Neural cell (in vitro differentiated cells): Measurements from ENCODE around the gene MRPL53. TPM values are rescaled to one million over a fixed set of nuclear protein-coding genes. Genes with fewer than 3 reads are reported as not detected.

Source experiments
- H2AFZ ChIP-seq: fragments of 200-600, 300-800 bp; sonication (generic), shearing (Covaris generic); 2 replicates; pipeline ENCODE4 v1.6.0; 2014; ENCODE audit warnings: low read depth, mild to moderate bottlenecking, antibody characterized with exemption, low read length, moderate library complexity
- H3F3A ChIP-seq: fragments of 200-600 bp; shearing (Covaris generic); 2 replicates; pipeline ENCODE4 v1.6.1; 2016; ENCODE audit warnings: mild to moderate bottlenecking, moderate library complexity, mixed read lengths, antibody characterized with exemption, low read length; ENCODE audit not compliant: insufficient read depth, poor library complexity, severe bottlenecking
- H3K27ac ChIP-seq: fragments of 200-600, 300-800 bp; sonication (generic), shearing (Covaris generic); 2 replicates; pipeline ENCODE4 v1.5.1; 2014; ENCODE audit warnings: mild to moderate bottlenecking, low read length, moderate library complexity
- H3K27me3 ChIP-seq: fragments of 300-800, 200-600 bp; sonication (generic), shearing (Covaris generic); 2 replicates; pipeline ENCODE4 v1.6.0; 2014; ENCODE audit warnings: mild to moderate bottlenecking, low read depth, low read length, moderate library complexity; ENCODE audit not compliant: insufficient read depth
- H3K36me3 ChIP-seq: fragments of 300-800, 200-600 bp; sonication (generic), shearing (Covaris generic); 2 replicates; pipeline ENCODE4 v1.5.1; 2014; ENCODE audit warnings: mild to moderate bottlenecking, antibody characterized with exemption, low read length, moderate library complexity; ENCODE audit not compliant: insufficient read depth
- H3K4me2 ChIP-seq: fragments of 300-800, 200-600 bp; sonication (generic), shearing (Covaris generic); 2 replicates; pipeline ENCODE4 v1.6.0; 2014; ENCODE audit warnings: mild to moderate bottlenecking, low read length
- H3K4me3 ChIP-seq: fragments of 300-800, 200-600 bp; sonication (generic), shearing (Covaris generic); 2 replicates; pipeline ENCODE4 v1.5.1; 2014; ENCODE audit warnings: mild to moderate bottlenecking, low read length, moderate library complexity
- H3K79me2 ChIP-seq: fragments of 200-600 bp; shearing (Covaris generic); replicated peaks from 2 replicates; pipeline ENCODE4 v1.6.0; 2014; ENCODE audit warnings: mild to moderate bottlenecking, low read length, moderate library complexity; ENCODE audit not compliant: insufficient read depth
- H3K9ac ChIP-seq: fragments of 300-800, 200-600 bp; sonication (generic), shearing (Covaris generic); 2 replicates; pipeline ENCODE4 v1.6.1; 2016; ENCODE audit warnings: mild to moderate bottlenecking, low read length, mixed read lengths
- H3K9me2 ChIP-seq: fragments of 200-600 bp; shearing (Covaris generic); 2 replicates; pipeline ENCODE4 v1.6.1; 2016; ENCODE audit warnings: mild to moderate bottlenecking, low read length, mixed read lengths; ENCODE audit not compliant: insufficient read depth
- H3K9me3 ChIP-seq: fragments of 200-600, 300-800 bp; sonication (generic), shearing (Covaris generic); 2 replicates; pipeline ENCODE4 v1.6.1; 2016; ENCODE audit warnings: mild to moderate bottlenecking, mixed run types, low read length, moderate library complexity, mixed read lengths
- H4K20me1 ChIP-seq: fragments of 200-600 bp; shearing (Covaris generic); 2 replicates; pipeline ENCODE4 v1.6.1; 2016; ENCODE audit warnings: mild to moderate bottlenecking, mixed run types; ENCODE audit not compliant: insufficient read depth
- EZH2 ChIP-seq: fragments of 200-600, 300-800 bp; shearing (Covaris generic), sonication (generic); IDR thresholded peaks from 2 replicates; pipeline ENCODE4 v1.6.1; 2014; ENCODE audit warnings: antibody characterized with exemption, low read length, borderline replicate concordance, mild to moderate bottlenecking; ENCODE audit not compliant: insufficient read depth, poor library complexity, severe bottlenecking
- MXI1 ChIP-seq: fragments of 450-650 bp; conservative IDR thresholded peaks from 2 replicates; pipeline ENCODE4 v1.6.1; 2014; ENCODE audit warnings: antibody characterized with exemption, mild to moderate bottlenecking; ENCODE audit not compliant: poor library complexity, severe bottlenecking
- POLR2AphosphoS5 ChIP-seq: IDR thresholded peaks from 2 replicates; pipeline ENCODE4 v1.6.1; 2012
- RAD21 ChIP-seq: fragments of 450-650 bp; conservative IDR thresholded peaks from 2 replicates; pipeline ENCODE4 v1.6.1; 2014; ENCODE audit warnings: antibody characterized with exemption, mild to moderate bottlenecking, moderate library complexity
- SMC3 ChIP-seq: fragments of 450-650 bp; conservative IDR thresholded peaks from 2 replicates; pipeline ENCODE4 v1.6.1; 2014; ENCODE audit warnings: antibody characterized with exemption, mild to moderate bottlenecking, moderate library complexity; ENCODE audit not compliant: poor library complexity
- polyA plus RNA-seq: library from polyadenylated mRNA; depleted of rRNA; stranded (reverse); fragments of >200 nt; gene quantifications from 2 replicates; pipeline ENCODE4 v1.2.3, GENCODE V29; 2014
- TF ChIP-seq, protein P1 (sequence below): fragments of 450-650 bp; IDR thresholded peaks from 2 replicates; pipeline ENCODE4 v1.5.1; 2014; ENCODE audit warnings: antibody characterized with exemption, mild to moderate bottlenecking, moderate library complexity; ENCODE audit not compliant: poor library complexity, severe bottlenecking

MRPL53 gene
- polyA plus RNA-seq, 1 donor from 2014 or later = 28.0 TPM

GRCh38 chr2:74514368-74515270 lies 42.1 kb upstream of the MRPL53 start, which contains the start of gene TLX2:
TSS of gene TLX2 (plus strand) at chr2:74514450. CDS start at chr2:74514807, 357 bp downstream.
- no peak within 1 kb of the TSS for H3K9ac ChIP-seq
- no peak within 1 kb of the TSS for H3K27ac ChIP-seq
- H3K9me2 ChIP-seq = no peaks in the 10 kb centered on the region
- H3F3A ChIP-seq = no peaks in the 10 kb centered on the region
- H3K4me3 ChIP-seq = no peak within 1 kb of the TSS
- H3K4me2 ChIP-seq = no peak within 1 kb of the TSS
- H3K27me3 ChIP-seq = peaks cover 99% of the 10 kb centered on the region
- no peaks in the 10 kb centered on the region for H3K9me3 ChIP-seq
- H2AFZ ChIP-seq = no peak within 1 kb of the TSS
- no peaks in the 10 kb centered on the region for H3K36me3 ChIP-seq
- no peaks in the 10 kb centered on the region for H4K20me1 ChIP-seq
- H3K79me2 ChIP-seq = no peaks in the 10 kb centered on the region
- TF ChIP-seq MXI1 = no peak
- peak; percentile 97 for TF ChIP-seq EZH2
- TF ChIP-seq, protein P1, sequence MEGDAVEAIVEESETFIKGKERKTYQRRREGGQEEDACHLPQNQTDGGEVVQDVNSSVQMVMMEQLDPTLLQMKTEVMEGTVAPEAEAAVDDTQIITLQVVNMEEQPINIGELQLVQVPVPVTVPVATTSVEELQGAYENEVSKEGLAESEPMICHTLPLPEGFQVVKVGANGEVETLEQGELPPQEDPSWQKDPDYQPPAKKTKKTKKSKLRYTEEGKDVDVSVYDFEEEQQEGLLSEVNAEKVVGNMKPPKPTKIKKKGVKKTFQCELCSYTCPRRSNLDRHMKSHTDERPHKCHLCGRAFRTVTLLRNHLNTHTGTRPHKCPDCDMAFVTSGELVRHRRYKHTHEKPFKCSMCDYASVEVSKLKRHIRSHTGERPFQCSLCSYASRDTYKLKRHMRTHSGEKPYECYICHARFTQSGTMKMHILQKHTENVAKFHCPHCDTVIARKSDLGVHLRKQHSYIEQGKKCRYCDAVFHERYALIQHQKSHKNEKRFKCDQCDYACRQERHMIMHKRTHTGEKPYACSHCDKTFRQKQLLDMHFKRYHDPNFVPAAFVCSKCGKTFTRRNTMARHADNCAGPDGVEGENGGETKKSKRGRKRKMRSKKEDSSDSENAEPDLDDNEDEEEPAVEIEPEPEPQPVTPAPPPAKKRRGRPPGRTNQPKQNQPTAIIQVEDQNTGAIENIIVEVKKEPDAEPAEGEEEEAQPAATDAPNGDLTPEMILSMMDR = no peak
- no peak for TF ChIP-seq SMC3
- no peak for TF ChIP-seq RAD21

- H3K9me3 ChIP-seq = no peaks in the 10 kb centered on the region
- H3K9me2 ChIP-seq = no peaks in the 10 kb centered on the region
- TF ChIP-seq, protein P1 = no peak
- TF ChIP-seq POLR2AphosphoS5 = peak; percentile 100
- no peak overlapping the region for H3K4me3 ChIP-seq
- H3F3A ChIP-seq = no peaks in the 10 kb centered on the region
- H3K79me2 ChIP-seq = no peaks in the 10 kb centered on the region
- no peaks in the 10 kb centered on the region for H4K20me1 ChIP-seq
- no peak overlapping the region for H3K27ac ChIP-seq
- H3K4me2 ChIP-seq = no peak overlapping the region
- H3K36me3 ChIP-seq = no peaks in the 10 kb centered on the region
- H3K9ac ChIP-seq = no peak overlapping the region
- no peak overlapping the region for H2AFZ ChIP-seq
- peaks cover 98% of the 10 kb centered on the region for H3K27me3 ChIP-seq
Measured at GRCh38 chr2:74513605-74514367, 41.3 kb upstream of the MRPL53 start.
